GM12878 (cell line): ENCODE results near the gene MTHFD1L. TPM values are rescaled to one million over a fixed set of nuclear protein-coding genes. Genes with fewer than 3 reads are reported as not detected.
A peak's percentile ranks its signal among the peaks of the same experiment; 100 is the strongest.

ENCODE experiments used
- ATAC-seq: fragments of 200-7000 bp; cut with Tn5 transposase; 3 replicates; pipeline ENCODE4 v1.9.1; 2020; ENCODE audit warnings: mild to moderate bottlenecking, moderate library complexity
- BruUV-seq: library from RNA; stranded (reverse); fragments of 400-500 nt; replicated peaks from 2 replicates; lab custom pipeline; 2021; lab: Mats Ljungman, UMichigan
- CTCF ChIA-PET: fragments of 300-600 bp; sonication (Branson Sonifier 250); formaldehyde crosslinking; extraction: SDS; loops from one replicate; lab custom pipeline; 2021; ENCODE audit warnings: inconsistent platforms; lab: Yijun Ruan, JAX
- POLR2A ChIA-PET: fragments of 350-600 bp; formaldehyde crosslinking; extraction: SDS; loops from one replicate; lab custom pipeline; 2021; ENCODE audit warnings: inconsistent platforms; lab: Charles Lee
- RAD21 ChIA-PET: fragments of 300-600 bp; sonication (Branson Sonifier 250); formaldehyde crosslinking; loops from one replicate; lab custom pipeline; 2023; ENCODE audit warnings: antibody characterized with exemption; ENCODE audit not compliant: unreplicated experiment; lab: Charles Lee
- SMC1A ChIA-PET: fragments of 300-600 bp; sonication (Branson Sonifier 250); formaldehyde crosslinking; loops from one replicate; lab custom pipeline; 2023; ENCODE audit not compliant: unreplicated experiment, uncharacterized antibody; lab: Charles Lee
- DNase-seq: peaks from one replicate; pipeline ENCODE4 v3.0.0-alpha.2; 2011; ENCODE audit warnings: low read depth, low spot score
- FAIRE-seq: peaks from 3 replicates; lab custom pipeline; 2011; peaks lifted over from hg19 to GRCh38; lab: Jason Lieb, UNC
- H2AFZ ChIP-seq: 2 replicates; pipeline ENCODE4 v1.6.0; 2011; ENCODE audit warnings: low read depth, low read length, control low read depth; ENCODE audit not compliant: control insufficient read depth
- H3K27ac ChIP-seq: 2 replicates; pipeline ENCODE4 v1.5.1; 2011; ENCODE audit warnings: control low read depth; ENCODE audit not compliant: control insufficient read depth, insufficient read depth
- H3K27me3 ChIP-seq, 2 experiments: replicated peaks in 1 of 2; 2 replicates each; pipeline versions ENCODE4 v1.6.0 to v1.6.1; 2011; ENCODE audit warnings: low read length in 1 of 2; ENCODE audit not compliant: control insufficient read depth in 2 of 2, insufficient read depth in 2 of 2
- H3K36me3 ChIP-seq, 2 experiments: 2 replicates each; pipeline ENCODE4 v1.5.1; 2011; ENCODE audit warnings: low read length in 1 of 2; ENCODE audit not compliant: control insufficient read depth in 2 of 2, insufficient read depth in 2 of 2
- H3K4me1 ChIP-seq: 2 replicates; pipeline ENCODE4 v1.6.1; 2011; ENCODE audit warnings: mild to moderate bottlenecking, low read length, moderate library complexity, mixed read lengths; ENCODE audit not compliant: control insufficient read depth, insufficient read depth
- H3K4me2 ChIP-seq: 2 replicates; pipeline ENCODE4 v1.6.0; 2011; ENCODE audit warnings: control low read depth; ENCODE audit not compliant: control insufficient read depth, insufficient read depth
- H3K4me3 ChIP-seq: fragments of 200-600 bp; sonication (generic); 2 replicates; pipeline ENCODE4 v1.5.1; 2016
- H3K79me2 ChIP-seq: 2 replicates; pipeline ENCODE4 v1.6.0; 2011; ENCODE audit warnings: low read length; ENCODE audit not compliant: control insufficient read depth, insufficient read depth
- H3K9ac ChIP-seq: 2 replicates; pipeline ENCODE4 v1.8.0; 2011; ENCODE audit warnings: low read length, control low read depth, mixed read lengths; ENCODE audit not compliant: control insufficient read depth, insufficient read depth
- H3K9me3 ChIP-seq: replicated peaks from 3 replicates; pipeline ENCODE4 v1.5.1; 2011; ENCODE audit warnings: mild to moderate bottlenecking, low read length; ENCODE audit not compliant: control insufficient read depth, insufficient read depth
- H4K20me1 ChIP-seq: 2 replicates; pipeline ENCODE4 v1.6.0; 2011; ENCODE audit not compliant: control insufficient read depth, insufficient read depth
- CBFB ChIP-seq: IDR thresholded peaks from 2 replicates; pipeline ENCODE4 v1.6.1; 2016; ENCODE audit warnings: antibody characterized with exemption, low read depth
- CREM ChIP-seq: IDR thresholded peaks from 2 replicates; pipeline ENCODE4 v1.6.1; 2014; ENCODE audit warnings: antibody characterized with exemption, low read depth
- ETV6 ChIP-seq, 2 experiments: fragments of 450-650 bp in 1 of 2; IDR thresholded peaks in 1 of 2; conservative IDR thresholded peaks in 1 of 2; 2 replicates each; pipeline ENCODE4 v1.6.1; 2014; ENCODE audit warnings: antibody characterized with exemption in 1 of 2, borderline replicate concordance in 1 of 2, low read depth in 1 of 2, mild to moderate bottlenecking in 1 of 2, moderate library complexity in 1 of 2
- HDAC2 ChIP-seq: fragments of 200-600 bp; sonication (generic); IDR thresholded peaks from 2 replicates; pipeline ENCODE4 v1.6.1; 2017
- MTA2 ChIP-seq: fragments of 450-650 bp; IDR thresholded peaks from 2 replicates; pipeline ENCODE4 v1.6.1; 2016; ENCODE audit warnings: low read depth, mild to moderate bottlenecking, moderate library complexity
- SPI1 ChIP-seq: IDR thresholded peaks from 2 replicates; pipeline ENCODE4 v1.6.1; 2011; ENCODE audit warnings: low read depth, mild to moderate bottlenecking, low read length, moderate library complexity, borderline replicate concordance; ENCODE audit not compliant: insufficient read depth
- TCF3 ChIP-seq: IDR thresholded peaks from 2 replicates; pipeline ENCODE4 v1.6.1; 2012; ENCODE audit warnings: low read depth, mild to moderate bottlenecking, low read length, borderline replicate concordance; ENCODE audit not compliant: insufficient read depth
- YBX1 ChIP-seq: fragments of 450-650 bp; IDR thresholded peaks from 2 replicates; pipeline ENCODE4 v1.6.1; 2016; ENCODE audit warnings: antibody characterized with exemption
- ZZZ3 ChIP-seq: IDR thresholded peaks from 2 replicates; pipeline ENCODE4 v1.6.1; 2011; ENCODE audit warnings: low read depth; ENCODE audit not compliant: control insufficient read depth, insufficient read length
- WGBS: methylation state at CpG from one replicate; pipeline ENCODE4 v1.1.6; 2016; ENCODE audit warnings: low lambda C conversion rate; ENCODE audit not compliant: insufficient replicate concordance, insufficient coverage; ENCODE audit errors: missing lambda C conversion rate; 5-methylcytosine and 5-hydroxymethylcytosine counted together
- in situ Hi-C: fragments of 300-500 bp; cut with MboI; formaldehyde crosslinking; loops from 9 replicates; pipeline ENCODE4 v1.14.3; 2018; ENCODE audit warnings: mixed read lengths
- intact Hi-C: fragments of 100-400 bp; cut with micrococcal nuclease; formaldehyde crosslinking; loops from one replicate; pipeline ENCODE4 v1.14.2; 2022; ENCODE audit not compliant: unreplicated experiment
- polyA plus RNA-seq, 11 experiments: library from polyadenylated mRNA; depleted of rRNA in 4 of 11; unstranded in 6 of 11; stranded (reverse) in 5 of 11; fragments of >200 nt; fragmentation: Nextera tagmentation in 4 of 11; fragmentation: Illumina TruSeq in 1 of 11; extraction: Ambion mirVana in 4 of 11; extraction: Trizol in 1 of 11; gene quantifications; 1 replicate in 1 of 11; 2 replicates in 10 of 11; pipeline versions ENCODE4 v1.2.1 to v1.2.3, GENCODE V29; 2011 to 2016; ENCODE audit warnings: inconsistent platforms in 2 of 11, missing spikeins in 2 of 11, low read depth in 1 of 11
- total RNA-seq, 4 experiments: library from RNA; depleted of rRNA in 3 of 4; stranded (reverse); fragments of >200 nt in 3 of 4; fragmentation: Illumina TruSeq in 1 of 4; extraction: Trizol in 1 of 4; gene quantifications; 2 replicates each; pipeline versions ENCODE4 v1.2.1 to v1.2.3, GENCODE V29; 2013 to 2021
- TF ChIP-seq, protein P1 (sequence below): IDR thresholded peaks from 2 replicates; pipeline ENCODE4 v1.6.1; 2011; ENCODE audit warnings: borderline replicate concordance, low read depth, mild to moderate bottlenecking, moderate library complexity, low read length; ENCODE audit not compliant: insufficient read depth, poor library complexity, severe bottlenecking
- TF ChIP-seq, protein P2 (sequence below): fragments of 450-650 bp; conservative IDR thresholded peaks from 2 replicates; pipeline ENCODE4 v1.6.1; 2017; ENCODE audit warnings: mild to moderate bottlenecking, moderate library complexity
- TF ChIP-seq, protein P3 (sequence below): fragments of 450-650 bp; IDR thresholded peaks from 2 replicates; pipeline ENCODE4 v1.6.1; 2016; ENCODE audit warnings: mild to moderate bottlenecking, moderate library complexity, borderline replicate concordance

MTHFD1L gene
- total and polyA plus RNA-seq, 10 of the 15 experiments (the other 5 are each of a cell fraction or from before 2014, with no cell fraction given): 11.7 to 75.5 (median 28.8) TPM

DNA sequence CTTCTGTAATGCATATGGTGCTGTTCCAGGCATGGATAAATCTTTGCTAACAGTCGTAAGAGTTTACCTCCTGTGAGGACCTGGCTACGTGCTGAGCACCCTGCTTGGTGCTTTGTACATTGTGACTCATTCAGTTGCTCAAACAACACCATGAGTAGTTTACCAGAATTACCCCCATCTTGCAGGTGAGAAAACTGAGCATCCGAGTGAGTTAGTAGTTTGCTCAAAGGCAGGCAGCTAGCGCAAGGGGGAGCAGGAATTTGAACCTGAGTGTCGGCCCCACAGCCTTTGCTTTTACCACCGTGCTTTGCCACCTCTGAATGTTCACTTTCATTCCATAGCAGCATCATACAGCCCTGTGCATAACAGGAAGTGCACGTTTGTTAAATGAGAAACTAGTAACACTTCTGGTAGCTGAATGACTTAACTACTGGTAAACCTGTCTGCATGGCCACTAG, 121.9 kb downstream of the MTHFD1L start:
- no TSS peak for BruUV-seq
- FAIRE-seq (no peak), ATAC-seq (peak; percentile 62), DNase-seq (no peak)
- ChIA-PET CTCF (interaction anchor here (1.4 kb wide), 1 partner anchor 96 kb away, joined by 3 read pairs; no protein-coding TSS in a partner anchor), RAD21 (no interaction called here), SMC1A (interaction anchor here (0.8 to 1.6 kb wide), 2 partner anchors 9 to 27 kb away, joined by 3 read pairs; no protein-coding TSS in a partner anchor), POLR2A (no interaction called here)
- H3K27me3 ChIP-seq: no peaks in the 10 kb centered on the region
- intact Hi-C loops: no loop called here
- H4K20me1 ChIP-seq: no peaks in the 10 kb centered on the region
- peak overlapping the region; percentile 88 for H2AFZ ChIP-seq
- peaks cover 8% of the 10 kb centered on the region; the same call in 1 of the 2 replicates for H3K4me1 ChIP-seq
- peak overlapping the region; percentile 60 for H3K4me2 ChIP-seq
- no peak overlapping the region for H3K4me3 ChIP-seq
- H3K9ac ChIP-seq: no peak overlapping the region
- no peaks in the 10 kb centered on the region for H3K9me3 ChIP-seq
- in situ Hi-C loops: no loop called here
- peaks cover 2 to 3% of the 10 kb centered on the region in 2 experiments; a peak in 2 of 4 replicates for H3K36me3 ChIP-seq
- no peaks in the 10 kb centered on the region for H3K79me2 ChIP-seq
- peak overlapping the region; percentile 55; the same call in 1 of the 2 replicates for H3K27ac ChIP-seq
- 8% methylated on average over 7 of the region's 7 CpGs for WGBS
- TF ChIP-seq, protein P1, sequence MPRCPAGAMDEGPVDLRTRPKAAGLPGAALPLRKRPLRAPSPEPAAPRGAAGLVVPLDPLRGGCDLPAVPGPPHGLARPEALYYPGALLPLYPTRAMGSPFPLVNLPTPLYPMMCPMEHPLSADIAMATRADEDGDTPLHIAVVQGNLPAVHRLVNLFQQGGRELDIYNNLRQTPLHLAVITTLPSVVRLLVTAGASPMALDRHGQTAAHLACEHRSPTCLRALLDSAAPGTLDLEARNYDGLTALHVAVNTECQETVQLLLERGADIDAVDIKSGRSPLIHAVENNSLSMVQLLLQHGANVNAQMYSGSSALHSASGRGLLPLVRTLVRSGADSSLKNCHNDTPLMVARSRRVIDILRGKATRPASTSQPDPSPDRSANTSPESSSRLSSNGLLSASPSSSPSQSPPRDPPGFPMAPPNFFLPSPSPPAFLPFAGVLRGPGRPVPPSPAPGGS: peak; percentile 23
- TF ChIP-seq YBX1 (no peak), MTA2 (no peak), HDAC2 (no peak), CREM (0 out of 2 replicates have a peak, but pooled peaks have one; percentile 21), SPI1 (peak; percentile 52), ZZZ3 (no peak), CBFB (no peak), TCF3 (no peak), ETV6 (conservative IDR thresholded peaks at IDR 0.05 in 1 of 2, IDR thresholded peaks at IDR 0.05 in 1 of 2; ENCODE audit: borderline replicate concordance in 1 of 2, low read depth in 1 of 2) (no peak)
- TF ChIP-seq, protein P2, sequence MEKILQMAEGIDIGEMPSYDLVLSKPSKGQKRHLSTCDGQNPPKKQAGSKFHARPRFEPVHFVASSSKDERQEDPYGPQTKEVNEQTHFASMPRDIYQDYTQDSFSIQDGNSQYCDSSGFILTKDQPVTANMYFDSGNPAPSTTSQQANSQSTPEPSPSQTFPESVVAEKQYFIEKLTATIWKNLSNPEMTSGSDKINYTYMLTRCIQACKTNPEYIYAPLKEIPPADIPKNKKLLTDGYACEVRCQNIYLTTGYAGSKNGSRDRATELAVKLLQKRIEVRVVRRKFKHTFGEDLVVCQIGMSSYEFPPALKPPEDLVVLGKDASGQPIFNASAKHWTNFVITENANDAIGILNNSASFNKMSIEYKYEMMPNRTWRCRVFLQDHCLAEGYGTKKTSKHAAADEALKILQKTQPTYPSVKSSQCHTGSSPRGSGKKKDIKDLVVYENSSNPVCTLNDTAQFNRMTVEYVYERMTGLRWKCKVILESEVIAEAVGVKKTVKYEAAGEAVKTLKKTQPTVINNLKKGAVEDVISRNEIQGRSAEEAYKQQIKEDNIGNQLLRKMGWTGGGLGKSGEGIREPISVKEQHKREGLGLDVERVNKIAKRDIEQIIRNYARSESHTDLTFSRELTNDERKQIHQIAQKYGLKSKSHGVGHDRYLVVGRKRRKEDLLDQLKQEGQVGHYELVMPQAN: no peak
- TF ChIP-seq, protein P3, sequence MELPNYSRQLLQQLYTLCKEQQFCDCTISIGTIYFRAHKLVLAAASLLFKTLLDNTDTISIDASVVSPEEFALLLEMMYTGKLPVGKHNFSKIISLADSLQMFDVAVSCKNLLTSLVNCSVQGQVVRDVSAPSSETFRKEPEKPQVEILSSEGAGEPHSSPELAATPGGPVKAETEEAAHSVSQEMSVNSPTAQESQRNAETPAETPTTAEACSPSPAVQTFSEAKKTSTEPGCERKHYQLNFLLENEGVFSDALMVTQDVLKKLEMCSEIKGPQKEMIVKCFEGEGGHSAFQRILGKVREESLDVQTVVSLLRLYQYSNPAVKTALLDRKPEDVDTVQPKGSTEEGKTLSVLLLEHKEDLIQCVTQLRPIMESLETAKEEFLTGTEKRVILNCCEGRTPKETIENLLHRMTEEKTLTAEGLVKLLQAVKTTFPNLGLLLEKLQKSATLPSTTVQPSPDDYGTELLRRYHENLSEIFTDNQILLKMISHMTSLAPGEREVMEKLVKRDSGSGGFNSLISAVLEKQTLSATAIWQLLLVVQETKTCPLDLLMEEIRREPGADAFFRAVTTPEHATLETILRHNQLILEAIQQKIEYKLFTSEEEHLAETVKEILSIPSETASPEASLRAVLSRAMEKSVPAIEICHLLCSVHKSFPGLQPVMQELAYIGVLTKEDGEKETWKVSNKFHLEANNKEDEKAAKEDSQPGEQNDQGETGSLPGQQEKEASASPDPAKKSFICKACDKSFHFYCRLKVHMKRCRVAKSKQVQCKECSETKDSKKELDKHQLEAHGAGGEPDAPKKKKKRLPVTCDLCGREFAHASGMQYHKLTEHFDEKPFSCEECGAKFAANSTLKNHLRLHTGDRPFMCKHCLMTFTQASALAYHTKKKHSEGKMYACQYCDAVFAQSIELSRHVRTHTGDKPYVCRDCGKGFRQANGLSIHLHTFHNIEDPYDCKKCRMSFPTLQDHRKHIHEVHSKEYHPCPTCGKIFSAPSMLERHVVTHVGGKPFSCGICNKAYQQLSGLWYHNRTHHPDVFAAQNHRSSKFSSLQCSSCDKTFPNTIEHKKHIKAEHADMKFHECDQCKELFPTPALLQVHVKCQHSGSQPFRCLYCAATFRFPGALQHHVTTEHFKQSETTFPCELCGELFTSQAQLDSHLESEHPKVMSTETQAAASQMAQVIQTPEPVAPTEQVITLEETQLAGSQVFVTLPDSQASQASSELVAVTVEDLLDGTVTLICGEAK: no peak
